ENCODE data around the gene MLLT10.

DNA sequence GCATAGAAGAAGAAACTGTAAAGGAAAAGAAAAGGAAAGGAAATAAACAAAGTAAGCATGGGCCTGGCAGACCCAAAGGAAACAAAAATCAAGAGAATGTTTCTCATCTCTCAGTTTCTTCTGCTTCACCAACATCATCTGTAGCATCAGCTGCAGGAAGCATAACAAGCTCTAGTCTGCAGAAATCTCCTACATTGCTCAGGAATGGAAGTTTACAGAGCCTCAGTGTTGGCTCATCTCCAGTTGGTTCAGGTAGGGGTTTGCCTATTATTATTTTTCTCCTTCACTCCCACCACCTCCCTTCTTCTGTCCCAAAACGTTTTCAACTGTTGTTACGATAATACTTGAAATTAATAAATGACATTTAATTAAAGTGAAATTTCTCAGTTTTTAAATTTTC is 139.6 kb downstream of the MLLT10 start:
- TF ChIP-seq PATZ1 (CRISPR knock-in tag; IDR thresholded peaks at IDR 0.05; ENCODE audit: borderline replicate concordance) (no peak), ARNTL (CRISPR knock-in tag; IDR thresholded peaks at IDR 0.05; ENCODE audit: borderline replicate concordance, low read depth) (no peak), OSR1 (CRISPR knock-in tag; IDR thresholded peaks at IDR 0.05) (no peak), ZFP3 (CRISPR knock-in tag; IDR thresholded peaks at IDR 0.05) (no peak), BACH2 (CRISPR knock-in tag; IDR thresholded peaks at IDR 0.05; ENCODE audit: borderline replicate concordance) (no peak), ZFP30 (CRISPR knock-in tag; IDR thresholded peaks at IDR 0.05) (no peak), ZNF8 (CRISPR knock-in tag; IDR thresholded peaks at IDR 0.05) (no peak), ZNF70 (CRISPR knock-in tag; IDR thresholded peaks at IDR 0.05) (no peak), ZNF565 (CRISPR knock-in tag; conservative IDR thresholded peaks at IDR 0.05; ENCODE audit: low read depth) (no peak), CREB5 (CRISPR knock-in tag; IDR thresholded peaks at IDR 0.05; ENCODE audit: low read depth) (no peak)
- TF ChIP-seq, protein P1, sequence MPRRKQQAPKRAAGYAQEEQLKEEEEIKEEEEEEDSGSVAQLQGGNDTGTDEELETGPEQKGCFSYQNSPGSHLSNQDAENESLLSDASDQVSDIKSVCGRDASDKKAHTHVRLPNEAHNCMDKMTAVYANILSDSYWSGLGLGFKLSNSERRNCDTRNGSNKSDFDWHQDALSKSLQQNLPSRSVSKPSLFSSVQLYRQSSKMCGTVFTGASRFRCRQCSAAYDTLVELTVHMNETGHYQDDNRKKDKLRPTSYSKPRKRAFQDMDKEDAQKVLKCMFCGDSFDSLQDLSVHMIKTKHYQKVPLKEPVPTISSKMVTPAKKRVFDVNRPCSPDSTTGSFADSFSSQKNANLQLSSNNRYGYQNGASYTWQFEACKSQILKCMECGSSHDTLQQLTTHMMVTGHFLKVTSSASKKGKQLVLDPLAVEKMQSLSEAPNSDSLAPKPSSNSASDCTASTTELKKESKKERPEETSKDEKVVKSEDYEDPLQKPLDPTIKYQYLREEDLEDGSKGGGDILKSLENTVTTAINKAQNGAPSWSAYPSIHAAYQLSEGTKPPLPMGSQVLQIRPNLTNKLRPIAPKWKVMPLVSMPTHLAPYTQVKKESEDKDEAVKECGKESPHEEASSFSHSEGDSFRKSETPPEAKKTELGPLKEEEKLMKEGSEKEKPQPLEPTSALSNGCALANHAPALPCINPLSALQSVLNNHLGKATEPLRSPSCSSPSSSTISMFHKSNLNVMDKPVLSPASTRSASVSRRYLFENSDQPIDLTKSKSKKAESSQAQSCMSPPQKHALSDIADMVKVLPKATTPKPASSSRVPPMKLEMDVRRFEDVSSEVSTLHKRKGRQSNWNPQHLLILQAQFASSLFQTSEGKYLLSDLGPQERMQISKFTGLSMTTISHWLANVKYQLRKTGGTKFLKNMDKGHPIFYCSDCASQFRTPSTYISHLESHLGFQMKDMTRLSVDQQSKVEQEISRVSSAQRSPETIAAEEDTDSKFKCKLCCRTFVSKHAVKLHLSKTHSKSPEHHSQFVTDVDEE (CRISPR knock-in tag; IDR thresholded peaks at IDR 0.05), result no peak
- TF ChIP-seq, protein P2, sequence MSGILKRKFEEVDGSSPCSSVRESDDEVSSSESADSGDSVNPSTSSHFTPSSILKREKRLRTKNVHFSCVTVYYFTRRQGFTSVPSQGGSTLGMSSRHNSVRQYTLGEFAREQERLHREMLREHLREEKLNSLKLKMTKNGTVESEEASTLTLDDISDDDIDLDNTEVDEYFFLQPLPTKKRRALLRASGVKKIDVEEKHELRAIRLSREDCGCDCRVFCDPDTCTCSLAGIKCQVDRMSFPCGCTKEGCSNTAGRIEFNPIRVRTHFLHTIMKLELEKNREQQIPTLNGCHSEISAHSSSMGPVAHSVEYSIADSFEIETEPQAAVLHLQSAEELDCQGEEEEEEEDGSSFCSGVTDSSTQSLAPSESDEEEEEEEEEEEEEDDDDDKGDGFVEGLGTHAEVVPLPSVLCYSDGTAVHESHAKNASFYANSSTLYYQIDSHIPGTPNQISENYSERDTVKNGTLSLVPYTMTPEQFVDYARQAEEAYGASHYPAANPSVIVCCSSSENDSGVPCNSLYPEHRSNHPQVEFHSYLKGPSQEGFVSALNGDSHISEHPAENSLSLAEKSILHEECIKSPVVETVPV (CRISPR knock-in tag; IDR thresholded peaks at IDR 0.05), result no peak
